Stimulated activated CD8-positive, alpha-beta memory T cell treated with anti-CD3 and anti-CD28 coated beads, Interleukin-15, amount 100 ng/mL, for 24 hours (primary cell): ENCODE measurements around the gene GALNT9.
"Not testable (repeated sequence)": the region's sequence is repeated elsewhere in the genome, so short reads cannot be mapped to it uniquely, and the experiment has no call there.

Source experiments
- DNase-seq: peaks from one replicate; pipeline ENCODE4 v3.0.0-alpha.2; 2020; ENCODE audit warnings: low read depth

The GALNT9 gene

DNA sequence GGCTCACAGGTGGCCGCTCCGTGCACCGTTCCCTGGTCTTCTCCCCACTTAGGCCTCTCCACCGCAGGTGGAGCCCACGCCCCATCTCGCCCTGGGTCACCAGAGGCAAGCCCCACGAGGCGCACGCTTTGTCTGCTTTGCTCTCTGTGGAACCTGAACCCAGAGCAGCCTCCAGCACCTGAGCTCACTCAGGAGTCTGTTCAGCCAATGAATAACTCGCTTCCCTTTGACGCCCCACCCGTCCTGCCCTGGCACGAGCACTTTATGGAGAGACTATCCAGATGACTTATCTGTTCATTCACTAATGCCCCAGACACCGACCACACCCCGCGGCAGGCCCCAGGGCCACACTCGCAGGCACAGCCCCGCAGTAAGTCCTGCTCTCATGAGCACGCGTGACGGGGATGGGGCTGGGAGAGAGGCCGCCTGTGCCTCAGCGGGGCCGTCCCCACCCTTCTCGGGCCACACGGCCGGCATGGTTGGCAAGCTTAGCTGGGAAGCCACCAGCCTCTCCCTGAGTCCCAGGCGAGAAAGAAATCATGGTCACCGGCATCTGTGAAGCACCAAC is 100.1 kb downstream of the GALNT9 start:
- no peak for DNase-seq

- no peak for DNase-seq
Observed at GRCh38 chr12:132228476-132229192, 100.8 kb downstream of the GALNT9 start.

GRCh38 chr12:132227782-132228475 is 101.5 kb downstream of the GALNT9 start:
- no peak for DNase-seq

DNA sequence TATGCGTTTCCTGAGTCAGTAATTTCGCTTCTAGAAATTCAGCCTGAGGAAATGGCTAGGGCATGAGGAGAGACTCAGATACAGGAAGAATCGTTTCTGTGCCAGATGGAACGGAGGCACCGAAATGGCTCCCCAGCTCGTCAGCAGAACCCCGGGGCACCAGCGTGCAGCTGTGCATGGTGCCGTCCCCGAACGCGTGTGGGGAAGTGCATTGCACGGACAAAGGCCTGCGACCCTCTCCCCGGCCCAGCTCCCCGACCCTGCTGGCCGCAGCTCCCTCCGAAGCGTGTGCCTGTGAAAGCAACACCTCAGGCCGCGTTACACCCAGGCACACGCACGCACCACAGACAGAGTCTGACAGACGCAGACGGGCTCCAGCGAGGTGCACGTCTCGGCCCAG is 102.3 kb downstream of the GALNT9 start:
- DNase-seq = no peak

DNA sequence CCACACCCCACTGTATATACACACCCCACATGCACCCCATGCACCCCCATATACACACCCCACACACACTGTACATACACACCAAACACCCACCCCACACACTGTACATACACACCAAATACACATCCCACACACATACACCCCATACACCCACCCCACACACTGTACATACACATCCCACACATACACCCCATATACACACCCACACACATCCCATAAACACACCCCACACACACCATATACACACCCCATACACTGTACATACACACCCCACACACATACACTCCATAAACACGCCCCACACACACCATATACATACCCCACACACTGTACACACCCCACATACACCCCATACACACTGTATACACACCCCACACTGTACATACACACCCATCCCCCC is 102.8 kb downstream of the GALNT9 start:
- DNase-seq = no peak

DNA sequence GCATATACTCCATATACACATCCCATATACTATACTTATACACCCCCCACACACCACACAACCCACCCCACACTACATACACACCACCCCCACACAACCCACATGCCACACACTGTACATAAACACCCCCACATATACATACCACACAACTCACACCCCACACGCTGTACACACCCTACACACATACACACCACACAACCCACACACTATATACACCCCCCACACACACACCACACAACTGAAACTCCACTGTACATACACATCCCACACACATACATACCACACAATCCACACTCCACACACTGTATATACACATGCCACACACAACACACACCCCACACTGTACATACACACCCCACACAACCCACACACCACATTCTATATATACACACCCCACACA is 104.2 kb downstream of the GALNT9 start:
- DNase-seq = no peak

DNA sequence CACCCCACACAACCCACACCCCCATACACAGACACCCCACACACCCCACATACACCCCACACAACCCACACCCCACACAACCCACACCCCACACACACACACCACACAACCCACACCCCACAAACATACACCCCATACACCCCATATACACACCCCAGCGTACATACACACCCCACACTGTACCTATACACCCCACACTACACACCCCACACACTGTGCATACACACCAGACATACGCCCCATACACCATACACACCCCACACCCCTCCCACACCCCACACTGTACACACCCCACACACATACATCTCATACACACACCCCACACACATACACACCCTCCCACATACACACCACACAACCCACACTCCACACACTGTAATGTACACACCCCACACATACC is 104.9 kb downstream of the GALNT9 start:
- no peak for DNase-seq

- no peak for DNase-seq
Observed at GRCh38 chr12:132222808-132223173, 106.6 kb downstream of the GALNT9 start.

DNA sequence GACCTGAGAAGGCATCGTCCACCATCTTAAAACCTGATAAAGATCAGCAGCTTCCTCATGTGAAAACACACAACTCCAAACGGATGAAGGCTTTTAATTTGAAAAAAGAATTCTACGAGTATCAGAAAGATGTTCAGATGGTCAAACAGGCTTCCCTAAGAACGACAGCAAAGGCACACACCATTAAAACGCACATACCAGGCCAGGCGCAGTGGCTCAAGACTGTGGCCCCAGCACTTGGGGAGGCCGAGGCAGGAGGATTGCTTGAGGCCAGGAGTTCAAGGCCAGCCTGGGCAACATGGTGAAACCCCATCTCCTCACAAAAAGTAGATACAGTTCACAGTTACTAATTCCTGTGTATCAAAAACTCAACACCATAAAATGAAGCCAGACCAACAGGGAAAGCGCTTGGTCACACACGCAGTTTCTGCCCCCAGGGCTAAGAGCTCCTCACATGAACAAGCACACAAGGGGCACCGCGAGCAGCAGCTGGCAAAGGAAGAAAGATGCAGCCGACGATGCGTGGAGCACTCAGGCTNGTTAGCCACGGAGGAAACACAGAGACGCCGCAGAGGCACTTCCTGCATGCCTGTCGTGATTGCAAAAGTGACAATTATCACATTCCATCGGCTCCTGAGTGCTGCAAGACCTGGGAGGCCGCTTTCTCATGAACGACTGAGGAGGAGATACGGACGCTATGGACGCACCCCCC is 107.1 kb downstream of the GALNT9 start:
- DNase-seq = no peak

DNA sequence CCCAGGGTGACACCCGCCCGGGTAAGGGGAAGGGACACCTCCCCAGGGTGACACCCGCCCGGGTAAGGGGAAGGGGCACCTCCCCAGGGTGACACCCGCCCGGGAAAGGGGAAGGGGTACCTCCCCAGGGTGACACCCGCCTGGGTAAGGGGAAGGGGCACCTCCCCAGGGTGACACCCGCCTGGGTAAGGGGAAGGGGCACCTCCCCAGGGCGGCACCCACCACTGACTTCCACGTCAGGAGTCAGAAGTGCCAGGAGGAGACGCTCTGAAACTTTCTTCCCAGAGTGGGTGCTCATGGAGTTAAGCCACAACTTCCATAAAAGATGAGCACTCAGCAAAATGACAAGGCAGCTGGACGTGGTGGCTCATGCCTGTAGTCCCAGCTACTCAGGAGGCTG is 109.6 kb downstream of the GALNT9 start:
- DNase-seq = not testable (repeated sequence)

DNA sequence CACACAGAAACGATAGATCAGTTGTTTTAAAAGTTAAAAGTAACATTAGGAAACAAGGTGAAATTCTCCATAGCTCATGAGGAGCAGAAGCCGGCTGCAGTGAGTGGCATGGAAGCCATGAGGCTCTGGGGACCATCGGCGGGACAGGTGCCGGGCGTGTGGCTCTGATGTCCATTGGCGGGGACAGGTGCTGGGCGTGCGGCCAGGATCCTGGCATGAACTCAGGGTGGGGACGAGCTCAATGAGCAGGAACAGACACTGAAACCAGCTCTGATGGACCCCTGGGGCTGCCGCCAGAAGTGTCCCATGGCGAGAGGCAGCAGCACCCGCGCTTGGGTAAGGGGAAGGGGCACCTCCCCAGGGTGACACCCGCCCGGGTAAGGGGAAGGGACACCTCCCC is 110.1 kb downstream of the GALNT9 start:
- no peak for DNase-seq

- no peak for DNase-seq
Observed at GRCh38 chr12:132218915-132219314, 110.5 kb downstream of the GALNT9 start.

DNA sequence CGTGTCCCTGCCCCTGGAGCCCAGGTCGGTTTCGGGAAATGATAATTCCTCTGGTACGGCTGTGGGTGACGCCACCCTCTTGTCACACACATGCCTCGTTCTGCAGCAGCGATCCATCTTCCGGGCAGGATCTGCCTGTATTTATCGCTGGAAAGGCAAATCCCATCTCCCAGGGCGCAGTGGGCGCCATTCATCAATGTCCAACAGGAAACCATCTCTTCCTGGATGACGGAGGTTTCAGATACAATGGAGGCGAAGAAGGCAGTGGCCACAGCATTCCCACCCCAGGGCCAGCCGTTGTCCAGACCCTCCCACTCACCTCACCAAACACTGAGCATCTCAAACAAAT is 110.9 kb downstream of the GALNT9 start:
- no peak for DNase-seq

DNA sequence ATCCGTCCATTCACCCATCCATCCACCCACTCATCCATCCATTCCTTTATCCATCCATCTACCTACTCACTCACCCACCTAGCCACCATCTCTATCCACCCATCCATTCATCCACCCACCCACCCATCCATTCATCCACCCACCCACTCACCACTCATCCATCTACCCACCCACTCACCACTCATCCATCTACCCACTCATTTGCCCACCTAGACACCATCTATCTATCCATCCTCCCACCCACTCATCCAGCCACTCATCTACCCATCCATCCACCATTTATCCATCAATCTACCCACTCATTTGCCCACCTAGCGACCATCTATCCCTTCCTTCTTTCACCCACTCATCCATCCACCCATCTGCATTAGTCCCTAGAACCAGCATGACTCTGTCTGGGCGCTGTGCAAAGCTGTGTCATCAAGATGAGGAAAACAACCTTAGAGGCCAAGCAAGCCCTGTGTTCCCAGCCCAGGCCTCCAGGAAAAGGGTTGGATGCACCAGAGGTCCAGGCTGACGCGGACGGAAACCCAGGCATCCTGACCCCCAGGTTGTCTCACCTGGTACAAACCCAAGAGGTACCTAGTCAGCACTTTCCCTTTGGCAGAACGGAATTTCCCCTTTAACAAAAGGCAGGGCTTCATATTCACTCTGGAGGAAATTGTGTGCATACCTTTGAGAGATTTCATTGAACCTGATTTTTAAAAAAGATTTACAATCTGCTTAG is 111.4 kb downstream of the GALNT9 start:
- DNase-seq = no peak

GRCh38 chr12:132217371-132217770 is 112.0 kb downstream of the GALNT9 start:
- no peak for DNase-seq

- no peak for DNase-seq
Observed at GRCh38 chr12:132216354-132216987, 112.9 kb downstream of the GALNT9 start.

GRCh38 chr12:132215299-132215989 is 113.9 kb downstream of the GALNT9 start:
- DNase-seq = no peak

- DNase-seq = no peak
Observed at GRCh38 chr12:132214891-132215290, 114.5 kb downstream of the GALNT9 start.

DNA sequence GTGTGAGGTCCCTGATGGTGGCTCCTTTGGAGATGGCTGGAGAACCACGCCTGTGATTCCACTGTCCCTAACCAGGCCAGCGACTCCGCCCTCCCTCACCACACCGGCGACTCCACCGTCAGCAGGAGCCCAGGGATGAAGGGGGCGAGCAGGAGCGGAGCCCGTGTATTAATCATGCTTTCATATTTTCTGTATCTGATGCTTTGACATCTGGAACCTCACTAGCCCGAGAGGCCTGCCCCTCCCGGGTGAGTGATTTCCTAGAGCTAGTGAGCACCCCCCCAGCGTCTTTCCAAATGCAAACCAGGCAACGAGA is 115.3 kb downstream of the GALNT9 start:
- DNase-seq = no peak

- no peak for DNase-seq
Observed at GRCh38 chr12:132213359-132214160, 115.8 kb downstream of the GALNT9 start.

- DNase-seq = no peak
Observed at GRCh38 chr12:132211816-132212215, 117.6 kb downstream of the GALNT9 start.
